HepG2 (cell line): ENCODE measurements around the gene PITX3. TPM values are rescaled to one million over a fixed set of nuclear protein-coding genes. Genes with fewer than 3 reads are reported as not detected.

Source experiments
- ATF7 ChIP-seq, 2 experiments: fragments of 450-650 bp in 1 of 2; sonication (generic) in 1 of 2; formaldehyde crosslinking in 1 of 2; IDR thresholded peaks; 2 replicates each; pipeline versions ENCODE4 v1.4.0 to v1.6.1; 2016 to 2020; ENCODE audit warnings: antibody characterized with exemption in 1 of 2, mild to moderate bottlenecking in 1 of 2, missing genetic modification reagents in 1 of 2
- FOXC1 ChIP-seq: sonication (generic); formaldehyde crosslinking; IDR thresholded peaks from 2 replicates; pipeline ENCODE4 v1.8.0; 2022; ENCODE audit warnings: mild to moderate bottlenecking, missing genetic modification reagents, borderline replicate concordance
- FUBP1 ChIP-seq: sonication (generic); formaldehyde crosslinking; IDR thresholded peaks from 2 replicates; pipeline ENCODE4 v1.5.1; 2020; ENCODE audit warnings: missing genetic modification reagents, mild to moderate bottlenecking, borderline replicate concordance
- HHEX ChIP-seq: IDR thresholded peaks from 2 replicates; pipeline ENCODE4 v1.6.1; 2016; ENCODE audit warnings: control low read depth
- HNRNPLL ChIP-seq: fragments of 200-400 bp; formaldehyde crosslinking; IDR thresholded peaks from 2 replicates; pipeline ENCODE4 v1.6.1; 2017; ENCODE audit warnings: mild to moderate bottlenecking, low read depth, low read length; ENCODE audit not compliant: poor library complexity, severe bottlenecking
- IKZF4 ChIP-seq: sonication (generic); formaldehyde crosslinking; IDR thresholded peaks from 2 replicates; pipeline ENCODE4 v1.5.1; 2020; ENCODE audit warnings: borderline replicate concordance, mild to moderate bottlenecking, low read depth, missing genetic modification reagents; ENCODE audit errors: not compliant biosample characterization
- KDM3A ChIP-seq: IDR thresholded peaks from 2 replicates; pipeline ENCODE4 v1.6.1; 2018; ENCODE audit warnings: low read depth, missing compliant biosample characterization
- KLF15 ChIP-seq: sonication (generic); formaldehyde crosslinking; IDR thresholded peaks from 2 replicates; pipeline ENCODE4 v1.8.1; 2023; ENCODE audit warnings: borderline replicate concordance, mild to moderate bottlenecking, inconsistent platforms, missing genetic modification reagents, mixed read lengths
- MEF2D ChIP-seq: sonication (generic); formaldehyde crosslinking; IDR thresholded peaks from 2 replicates; pipeline ENCODE4 v1.5.1; 2020; ENCODE audit warnings: mild to moderate bottlenecking, missing genetic modification reagents
- MIER3 ChIP-seq: IDR thresholded peaks from 2 replicates; pipeline ENCODE4 v1.6.1; 2016; ENCODE audit warnings: missing compliant biosample characterization, borderline replicate concordance
- MXD3 ChIP-seq: IDR thresholded peaks from 2 replicates; pipeline ENCODE4 v1.6.1; 2016; ENCODE audit warnings: mild to moderate bottlenecking, missing biosample characterization, missing genetic modification reagents
- NFKB2 ChIP-seq: sonication (generic); formaldehyde crosslinking; IDR thresholded peaks from 2 replicates; pipeline ENCODE4 v1.4.0; 2020; ENCODE audit warnings: missing genetic modification reagents, borderline replicate concordance
- RFX1 ChIP-seq: fragments of 450-650 bp; IDR thresholded peaks from 2 replicates; pipeline ENCODE4 v1.6.1; 2017
- TP53 ChIP-seq: sonication (generic); formaldehyde crosslinking; conservative IDR thresholded peaks from 2 replicates; pipeline ENCODE4 v1.4.0; 2020; ENCODE audit warnings: missing genetic modification reagents
- ZFP36L2 ChIP-seq: sonication (generic); formaldehyde crosslinking; IDR thresholded peaks from 2 replicates; pipeline ENCODE4 v1.4.0; 2020; ENCODE audit warnings: missing genetic modification reagents
- ZNF275 ChIP-seq: sonication (generic); formaldehyde crosslinking; IDR thresholded peaks from 2 replicates; pipeline ENCODE4 v1.8.0; 2022; ENCODE audit warnings: missing genetic modification reagents, mild to moderate bottlenecking, inconsistent platforms, borderline replicate concordance
- ZNF703 ChIP-seq: sonication (generic); formaldehyde crosslinking; IDR thresholded peaks from 2 replicates; pipeline ENCODE4 v1.5.1; 2020; ENCODE audit warnings: missing genetic modification reagents, mild to moderate bottlenecking, moderate library complexity, borderline replicate concordance
- polyA plus RNA-seq, 8 experiments: library from polyadenylated mRNA; depleted of rRNA in 3 of 8; stranded (reverse) in 7 of 8; unstranded in 1 of 8; fragments of >200 nt; fragmentation: Illumina TruSeq in 4 of 8; extraction: Trizol in 4 of 8; gene quantifications; 2 replicates each; pipeline versions ENCODE4 v1.2.1 to v1.2.3, GENCODE V29; 2011 to 2016; ENCODE audit warnings: low read depth in 4 of 8, missing spikeins in 1 of 8, mixed read lengths in 1 of 8; ENCODE audit not compliant: insufficient read depth in 1 of 8
- total RNA-seq, 5 experiments: library from RNA; depleted of rRNA; stranded (reverse); fragments of >200 nt; fragmentation: Illumina TruSeq; extraction: Trizol; gene quantifications; 2 replicates each; pipeline ENCODE4 v1.2.3, GENCODE V29; 2016; ENCODE audit warnings: low read depth in 1 of 5
- TF ChIP-seq, protein P1 (sequence below): sonication (generic); formaldehyde crosslinking; IDR thresholded peaks from 2 replicates; pipeline ENCODE4 v1.4.0; 2020; ENCODE audit warnings: low read depth, mild to moderate bottlenecking, missing genetic modification reagents
- TF ChIP-seq, protein P2 (sequence below): sonication (generic); formaldehyde crosslinking; conservative IDR thresholded peaks from 2 replicates; pipeline ENCODE4 v1.8.0; 2022; ENCODE audit warnings: mild to moderate bottlenecking, moderate library complexity, missing genetic modification reagents
- TF ChIP-seq, protein P3 (sequence below): sonication (generic); formaldehyde crosslinking; IDR thresholded peaks from 2 replicates; pipeline ENCODE4 v1.5.1; 2020; ENCODE audit warnings: missing genetic modification reagents, mild to moderate bottlenecking, borderline replicate concordance

PITX3 gene
- total and polyA plus RNA-seq, 2 of the 13 experiments (the other 11 are each of a cell fraction or from before 2014, with no cell fraction given) = not detected

DNA sequence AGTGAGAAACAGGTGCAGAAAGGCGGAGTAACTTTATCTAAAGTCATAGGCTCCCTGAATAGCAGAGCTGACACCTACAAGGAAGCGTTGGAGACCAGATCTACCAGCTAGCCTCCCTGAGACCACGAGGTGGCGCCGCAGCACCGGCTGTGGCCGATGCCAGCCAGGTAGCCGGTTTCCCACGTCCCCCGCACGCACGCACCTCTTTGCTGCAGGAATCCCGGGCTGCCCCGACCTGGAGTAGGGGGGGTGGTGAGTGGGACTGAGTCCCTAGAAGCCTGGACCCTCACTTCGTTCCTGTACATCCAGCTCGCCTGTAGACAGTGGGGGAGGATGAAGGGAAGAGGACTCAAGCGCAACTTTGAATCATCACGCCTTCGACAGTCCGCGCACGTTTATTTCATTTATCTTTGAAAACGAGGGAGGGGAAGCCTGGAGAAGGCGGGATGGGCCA, 11.5 kb downstream of the PITX3 start (continued):
- TF ChIP-seq MIER3 (peak; percentile 65; the same call in 1 of the 2 replicates), ZFP36L2 (CRISPR knock-in tag) (no peak), ZNF275 (CRISPR knock-in tag) (no peak; the same call in 1 of the 2 replicates), ZNF703 (CRISPR knock-in tag) (no peak), FUBP1 (no peak), HHEX (CRISPR knock-in tag) (no peak), TP53 (CRISPR knock-in tag) (no peak), RFX1 (no peak), MEF2D (CRISPR knock-in tag) (no peak), IKZF4 (CRISPR knock-in tag) (peak; percentile 51), HNRNPLL (peak; percentile 48), FOXC1 (peak; percentile 16; the same call in 1 of the 2 replicates), KLF15 (CRISPR knock-in tag) (no peak), MXD3 (CRISPR knock-in tag) (no peak), NFKB2 (CRISPR knock-in tag) (peak; percentile 32; the same call in 1 of the 2 replicates), ATF7 (IDR thresholded peaks at IDR 0.05) (no peak), ATF7 (CRISPR knock-in tag; IDR thresholded peaks at IDR 0.05) (no peak), KDM3A (CRISPR knock-in tag) (0 out of 2 replicates have a peak, but pooled peaks have one; percentile 64)
- TF ChIP-seq, protein P1, sequence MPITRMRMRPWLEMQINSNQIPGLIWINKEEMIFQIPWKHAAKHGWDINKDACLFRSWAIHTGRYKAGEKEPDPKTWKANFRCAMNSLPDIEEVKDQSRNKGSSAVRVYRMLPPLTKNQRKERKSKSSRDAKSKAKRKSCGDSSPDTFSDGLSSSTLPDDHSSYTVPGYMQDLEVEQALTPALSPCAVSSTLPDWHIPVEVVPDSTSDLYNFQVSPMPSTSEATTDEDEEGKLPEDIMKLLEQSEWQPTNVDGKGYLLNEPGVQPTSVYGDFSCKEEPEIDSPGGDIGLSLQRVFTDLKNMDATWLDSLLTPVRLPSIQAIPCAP (CRISPR knock-in tag) = no peak
- TF ChIP-seq, protein P2, sequence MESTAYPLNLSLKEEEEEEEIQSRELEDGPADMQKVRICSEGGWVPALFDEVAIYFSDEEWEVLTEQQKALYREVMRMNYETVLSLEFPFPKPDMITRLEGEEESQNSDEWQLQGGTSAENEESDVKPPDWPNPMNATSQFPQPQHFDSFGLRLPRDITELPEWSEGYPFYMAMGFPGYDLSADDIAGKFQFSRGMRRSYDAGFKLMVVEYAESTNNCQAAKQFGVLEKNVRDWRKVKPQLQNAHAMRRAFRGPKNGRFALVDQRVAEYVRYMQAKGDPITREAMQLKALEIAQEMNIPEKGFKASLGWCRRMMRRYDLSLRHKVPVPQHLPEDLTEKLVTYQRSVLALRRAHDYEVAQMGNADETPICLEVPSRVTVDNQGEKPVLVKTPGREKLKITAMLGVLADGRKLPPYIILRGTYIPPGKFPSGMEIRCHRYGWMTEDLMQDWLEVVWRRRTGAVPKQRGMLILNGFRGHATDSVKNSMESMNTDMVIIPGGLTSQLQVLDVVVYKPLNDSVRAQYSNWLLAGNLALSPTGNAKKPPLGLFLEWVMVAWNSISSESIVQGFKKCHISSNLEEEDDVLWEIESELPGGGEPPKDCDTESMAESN (CRISPR knock-in tag) = no peak
- TF ChIP-seq, protein P3, sequence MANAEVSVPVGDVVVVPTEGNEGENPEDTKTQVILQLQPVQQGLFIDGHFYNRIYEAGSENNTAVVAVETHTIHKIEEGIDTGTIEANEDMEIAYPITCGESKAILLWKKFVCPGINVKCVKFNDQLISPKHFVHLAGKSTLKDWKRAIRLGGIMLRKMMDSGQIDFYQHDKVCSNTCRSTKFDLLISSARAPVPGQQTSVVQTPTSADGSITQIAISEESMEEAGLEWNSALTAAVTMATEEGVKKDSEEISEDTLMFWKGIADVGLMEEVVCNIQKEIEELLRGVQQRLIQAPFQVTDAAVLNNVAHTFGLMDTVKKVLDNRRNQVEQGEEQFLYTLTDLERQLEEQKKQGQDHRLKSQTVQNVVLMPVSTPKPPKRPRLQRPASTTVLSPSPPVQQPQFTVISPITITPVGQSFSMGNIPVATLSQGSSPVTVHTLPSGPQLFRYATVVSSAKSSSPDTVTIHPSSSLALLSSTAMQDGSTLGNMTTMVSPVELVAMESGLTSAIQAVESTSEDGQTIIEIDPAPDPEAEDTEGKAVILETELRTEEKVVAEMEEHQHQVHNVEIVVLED (CRISPR knock-in tag) = peak; percentile 51; the same call in 1 of the 2 replicates
